GM18951 (cell line): ENCODE results near the gene EXOC3L4.

ENCODE experiments used
- POLR2A ChIP-seq: IDR thresholded peaks from 4 replicates; pipeline ENCODE4 v1.6.1; 2011; ENCODE audit warnings: mild to moderate bottlenecking; ENCODE audit not compliant: insufficient read length, insufficient read depth; ENCODE audit errors: extremely low read depth
- in situ Hi-C: fragments of 300-500 bp; cut with MboI; formaldehyde crosslinking; loops from one replicate; pipeline ENCODE4 v1.12.0; 2022; ENCODE audit warnings: low sequenced_read_pairs, mixed read lengths, inconsistent platforms; ENCODE audit not compliant: unreplicated experiment

EXOC3L4 gene

GRCh38 chr14:103073876-103074728 lies 20.4 kb upstream of the EXOC3L4 start:
- in situ Hi-C loops = no loop called here
- TF ChIP-seq POLR2A = no peak

- in situ Hi-C loops = no loop called here
- no peak for TF ChIP-seq POLR2A
These were observed 19.7 kb upstream of the EXOC3L4 start for GRCh38 chr14:103074729-103075367.

GRCh38 chr14:103078420-103078749 lies 16.1 kb upstream of the EXOC3L4 start:
- TF ChIP-seq POLR2A = no peak
- in situ Hi-C loops = no loop called here

- TF ChIP-seq POLR2A = no peak
- in situ Hi-C loops = no loop called here
These were observed 15.5 kb upstream of the EXOC3L4 start for GRCh38 chr14:103078860-103079587.

GRCh38 chr14:103081951-103082350 lies 12.6 kb upstream of the EXOC3L4 start:
- in situ Hi-C loops = loop anchor here (10.0 kb wide), 1 partner anchor 203 kb away; no protein-coding TSS in a partner anchor

GRCh38 chr14:103084021-103084919 lies 10.3 kb upstream of the EXOC3L4 start, which contains the start of gene LBHD2:
Gene LBHD2, plus strand, starts transcription at chr14:103084210. Its CDS starts 1,803 bp downstream, at chr14:103086013.
- in situ Hi-C loops = loop anchor here (10.0 kb wide), 1 partner anchor 201 kb away; no protein-coding TSS in a partner anchor

More at GRCh38 chr14:103081951-103082350, 12.6 kb upstream of the EXOC3L4 start:
- TF ChIP-seq POLR2A = no peak

GRCh38 chr14:103085106-103086091 lies 9.1 kb upstream of the EXOC3L4 start:
- no peak for TF ChIP-seq POLR2A
- in situ Hi-C loops = loop anchor here (10.0 kb wide), 1 partner anchor 199 kb away; no protein-coding TSS in a partner anchor

More at GRCh38 chr14:103084021-103084919, 10.3 kb upstream of the EXOC3L4 start, which contains the start of gene LBHD2:
- TF ChIP-seq POLR2A = no peak

- TF ChIP-seq POLR2A = no peak
- in situ Hi-C loops = loop anchor here (10.0 kb wide), 1 partner anchor 198 kb away; no protein-coding TSS in a partner anchor
These were observed 7.7 kb upstream of the EXOC3L4 start for GRCh38 chr14:103086771-103087342.

- in situ Hi-C loops = loop anchor here (10.0 kb wide), 1 partner anchor 197 kb away; no protein-coding TSS in a partner anchor
- no peak for TF ChIP-seq POLR2A
These were observed 7.1 kb upstream of the EXOC3L4 start for GRCh38 chr14:103087343-103087835.

- in situ Hi-C loops = loop anchor here (10.0 kb wide), 1 partner anchor 196 kb away; no protein-coding TSS in a partner anchor
- TF ChIP-seq POLR2A = no peak
These were observed 5.6 kb upstream of the EXOC3L4 start for GRCh38 chr14:103088921-103089320.
